ENCODE results near the gene CHD5. TPM values are rescaled to one million over a fixed set of nuclear protein-coding genes. Genes with fewer than 3 reads are reported as not detected.

The CHD5 gene
- polyA plus RNA-seq, 2 of the 4 experiments (the other 2 are of a cell fraction): 0.21 to 0.66 TPM

- ATAC-seq: peak; percentile 98
- peak within 1 kb of the TSS; percentile 97 for H3K4me2 ChIP-seq
- H3K4me1 ChIP-seq: peaks cover 27% of the 10 kb centered on the region
- H3K9me3 ChIP-seq: no peaks in the 10 kb centered on the region
- whole genome bisulfite sequencing (ENCODE audit: missing lambda C conversion rate): 5% methylated on average over 32 of the region's 53 CpGs
- peak; percentile 80 to 97 for DNase-seq (ENCODE audit: low read depth in 1 of 2, low spot score in 1 of 2)
- FAIRE-seq: no peak
- peak within 1 kb of the TSS; percentile 96 for H3K4me3 ChIP-seq
- POLR2A ChIA-PET: no interaction called here
- TF ChIP-seq TFCP2L1 (CRISPR knock-in tag; IDR thresholded peaks at IDR 0.05) (no peak), POLR2A (IDR thresholded peaks at IDR 0.05; ENCODE audit: low read length) (peak; percentile 89), PHF8 (IDR thresholded peaks at IDR 0.05; ENCODE audit: borderline replicate concordance, low read depth) (peak; percentile 82), BHLHE40 (IDR thresholded peaks at IDR 0.05; ENCODE audit: low read depth, low read length) (peak; percentile 63; the same call in 1 of the 2 replicates), ZSCAN20 (CRISPR knock-in tag; IDR thresholded peaks at IDR 0.05) (no peak), ESRRA (IDR thresholded peaks at IDR 0.05; ENCODE audit: borderline replicate concordance, low read length) (no peak), JUN (IDR thresholded peaks at IDR 0.05) (peak; percentile 61 to 88), CBX8 (IDR thresholded peaks at IDR 0.05) (no peak), HOXB13 (CRISPR knock-in tag; IDR thresholded peaks at IDR 0.05; ENCODE audit: low read depth) (no peak), RFX5 (IDR thresholded peaks at IDR 0.05) (no peak), MYC (IDR thresholded peaks at IDR 0.05; ENCODE audit: borderline replicate concordance, low read length) (0 out of 2 replicates have a peak, but pooled peaks have one; percentile 80), BCL3 (IDR thresholded peaks at IDR 0.05) (0 out of 3 replicates have a peak, but pooled peaks have one; percentile 35)
- TF ChIP-seq, protein P1, sequence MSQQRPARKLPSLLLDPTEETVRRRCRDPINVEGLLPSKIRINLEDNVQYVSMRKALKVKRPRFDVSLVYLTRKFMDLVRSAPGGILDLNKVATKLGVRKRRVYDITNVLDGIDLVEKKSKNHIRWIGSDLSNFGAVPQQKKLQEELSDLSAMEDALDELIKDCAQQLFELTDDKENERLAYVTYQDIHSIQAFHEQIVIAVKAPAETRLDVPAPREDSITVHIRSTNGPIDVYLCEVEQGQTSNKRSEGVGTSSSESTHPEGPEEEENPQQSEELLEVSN (IDR thresholded peaks at IDR 0.05; ENCODE audit: borderline replicate concordance, low read depth): peak; percentile 26; the same call in 1 of the 2 replicates
- TF ChIP-seq, protein P2, sequence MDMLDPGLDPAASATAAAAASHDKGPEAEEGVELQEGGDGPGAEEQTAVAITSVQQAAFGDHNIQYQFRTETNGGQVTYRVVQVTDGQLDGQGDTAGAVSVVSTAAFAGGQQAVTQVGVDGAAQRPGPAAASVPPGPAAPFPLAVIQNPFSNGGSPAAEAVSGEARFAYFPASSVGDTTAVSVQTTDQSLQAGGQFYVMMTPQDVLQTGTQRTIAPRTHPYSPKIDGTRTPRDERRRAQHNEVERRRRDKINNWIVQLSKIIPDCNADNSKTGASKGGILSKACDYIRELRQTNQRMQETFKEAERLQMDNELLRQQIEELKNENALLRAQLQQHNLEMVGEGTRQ (IDR thresholded peaks at IDR 0.05): 0 out of 2 replicates have a peak, but pooled peaks have one; percentile 31
- TF ChIP-seq, protein P3, sequence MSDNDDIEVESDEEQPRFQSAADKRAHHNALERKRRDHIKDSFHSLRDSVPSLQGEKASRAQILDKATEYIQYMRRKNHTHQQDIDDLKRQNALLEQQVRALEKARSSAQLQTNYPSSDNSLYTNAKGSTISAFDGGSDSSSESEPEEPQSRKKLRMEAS (IDR thresholded peaks at IDR 0.05): peak; percentile 97
- CTCF ChIA-PET: interaction anchor here (0.7 to 3.2 kb wide), 3 partner anchors 11 to 39 kb away, joined by 3 to 9 read pairs (median 3); no protein-coding TSS in a partner anchor
- peak within 1 kb of the TSS; percentile 98 to 99 for H3K27ac ChIP-seq
Measured at GRCh38 chr1:6199298-6200187, 19.4 kb upstream of the CHD5 start, which contains the start of gene RPL22. Gene RPL22 (minus strand): TSS chr1:6199595. CDS start chr1:6199573, 22 bp downstream.

GRCh38 chr1:6198646-6199297 is 18.7 kb upstream of the CHD5 start:
- POLR2A ChIA-PET: no interaction called here
- TF ChIP-seq ELK1 (IDR thresholded peaks at IDR 0.05; ENCODE audit: low read depth, low read length) (no peak), FOSL2 (IDR thresholded peaks at IDR 0.05) (no peak), FOSL2 (CRISPR knock-in tag; IDR thresholded peaks at IDR 0.05) (no peak), ESRRA (IDR thresholded peaks at IDR 0.05; ENCODE audit: borderline replicate concordance, low read length) (no peak), RAD21 (conservative IDR thresholded peaks at IDR 0.05 in 1 of 2, IDR thresholded peaks at IDR 0.05 in 1 of 2) (no peak), CHD4 (IDR thresholded peaks at IDR 0.05; ENCODE audit: borderline replicate concordance) (no peak)
- Histone ChIP-seq H3K4me1 (peaks cover 27% of the 10 kb centered on the region), H3K27ac (peak overlapping the region; percentile 98 to 99), H3K9me3 (no peaks in the 10 kb centered on the region), H3K4me3 (peak overlapping the region; percentile 96), H3K4me2 (peak overlapping the region; percentile 79)
- FAIRE-seq: no peak
- ATAC-seq: peak; percentile 38 to 54
- DNase-seq (ENCODE audit: low read depth in 1 of 2, low spot score in 1 of 2): no peak
- CTCF ChIA-PET: interaction anchor here (1.7 to 3.2 kb wide), 2 partner anchors 13 to 90 kb away, joined by 4 to 9 read pairs; no protein-coding TSS in a partner anchor
- under 1% methylated on average over 13 of the region's 31 CpGs for WGBS (ENCODE audit: missing lambda C conversion rate)
